HepG2 (cell line): ENCODE results near the gene SLC16A3. TPM values are rescaled to one million over a fixed set of nuclear protein-coding genes. Genes with fewer than 3 reads are reported as not detected.

Experiments
- ADNP ChIP-seq: sonication (generic); formaldehyde crosslinking; IDR thresholded peaks from 2 replicates; pipeline ENCODE4 v1.4.0; 2020; ENCODE audit warnings: missing genetic modification reagents
- ARHGAP35 ChIP-seq: sonication (generic); formaldehyde crosslinking; IDR thresholded peaks from 2 replicates; pipeline ENCODE4 v1.9.0; 2022; ENCODE audit warnings: mild to moderate bottlenecking, inconsistent platforms, moderate library complexity, missing genetic modification reagents, borderline replicate concordance
- ATF7-NPFF ChIP-seq: sonication (generic); formaldehyde crosslinking; IDR thresholded peaks from 2 replicates; pipeline ENCODE4 v1.8.1; 2023; ENCODE audit warnings: mild to moderate bottlenecking, low read depth, missing genetic modification reagents, moderate library complexity
- EP300 ChIP-seq, 3 experiments: sonication (generic) in 1 of 3; formaldehyde crosslinking in 1 of 3; IDR thresholded peaks; 2 replicates each; pipeline versions ENCODE4 v1.5.1 to v1.6.1; 2011 to 2020; ENCODE audit warnings: low read depth in 2 of 3, low read length in 2 of 3, borderline replicate concordance in 1 of 3, improper control_type of control experiment in 1 of 3, mild to moderate bottlenecking in 1 of 3, missing genetic modification reagents in 1 of 3, moderate library complexity in 1 of 3
- GABPB1 ChIP-seq: IDR thresholded peaks from 2 replicates; pipeline ENCODE4 v1.6.1; 2016; ENCODE audit warnings: mild to moderate bottlenecking, missing genetic modification reagents, moderate library complexity, missing compliant biosample characterization
- NFIC ChIP-seq: IDR thresholded peaks from 2 replicates; pipeline ENCODE4 v1.6.1; 2012; ENCODE audit warnings: mild to moderate bottlenecking, low read length, inconsistent platforms
- NRL ChIP-seq: sonication (generic); formaldehyde crosslinking; IDR thresholded peaks from 2 replicates; pipeline ENCODE4 v1.5.0; 2020; ENCODE audit warnings: missing genetic modification reagents, mild to moderate bottlenecking, moderate library complexity, borderline replicate concordance
- ZBTB14 ChIP-seq: sonication (generic); formaldehyde crosslinking; IDR thresholded peaks from 2 replicates; pipeline ENCODE4 v1.4.0; 2020; ENCODE audit warnings: missing genetic modification reagents
- ZBTB7A ChIP-seq: sonication (generic); formaldehyde crosslinking; IDR thresholded peaks from 2 replicates; pipeline ENCODE4 v1.8.0; 2022; ENCODE audit warnings: mild to moderate bottlenecking, missing genetic modification reagents
- ZBTB7B ChIP-seq: sonication (generic); formaldehyde crosslinking; IDR thresholded peaks from 2 replicates; pipeline ENCODE4 v1.4.0; 2020; ENCODE audit warnings: missing genetic modification reagents
- ZNF276 ChIP-seq: sonication (generic); formaldehyde crosslinking; IDR thresholded peaks from 2 replicates; pipeline ENCODE4 v1.4.0; 2020; ENCODE audit warnings: mild to moderate bottlenecking, low read depth, missing genetic modification reagents
- ZNF547 ChIP-seq: sonication (generic); formaldehyde crosslinking; IDR thresholded peaks from 2 replicates; pipeline ENCODE4 v1.5.1; 2020; ENCODE audit warnings: mild to moderate bottlenecking, missing genetic modification reagents
- ZNF563 ChIP-seq: sonication (generic); formaldehyde crosslinking; IDR thresholded peaks from 2 replicates; pipeline ENCODE4 v1.8.0; 2022; ENCODE audit warnings: mild to moderate bottlenecking, moderate library complexity, missing genetic modification reagents
- ZNF644 ChIP-seq: IDR thresholded peaks from 2 replicates; pipeline ENCODE4 v1.6.1; 2016; ENCODE audit warnings: low read depth
- ZNF777 ChIP-seq: sonication (generic); formaldehyde crosslinking; IDR thresholded peaks from 2 replicates; pipeline ENCODE4 v1.4.0; 2020; ENCODE audit warnings: missing genetic modification reagents
- ZNF792 ChIP-seq: IDR thresholded peaks from 2 replicates; pipeline ENCODE4 v1.6.1; 2016
- polyA plus RNA-seq, 8 experiments: library from polyadenylated mRNA; depleted of rRNA in 3 of 8; stranded (reverse) in 7 of 8; unstranded in 1 of 8; fragments of >200 nt; fragmentation: Illumina TruSeq in 4 of 8; extraction: Trizol in 4 of 8; gene quantifications; 2 replicates each; pipeline versions ENCODE4 v1.2.1 to v1.2.3, GENCODE V29; 2011 to 2016; ENCODE audit warnings: low read depth in 4 of 8, missing spikeins in 1 of 8, mixed read lengths in 1 of 8; ENCODE audit not compliant: insufficient read depth in 1 of 8
- total RNA-seq, 5 experiments: library from RNA; depleted of rRNA; stranded (reverse); fragments of >200 nt; fragmentation: Illumina TruSeq; extraction: Trizol; gene quantifications; 2 replicates each; pipeline ENCODE4 v1.2.3, GENCODE V29; 2016; ENCODE audit warnings: low read depth in 1 of 5
- TF ChIP-seq, protein P1 (sequence below): sonication (generic); formaldehyde crosslinking; IDR thresholded peaks from 2 replicates; pipeline ENCODE4 v1.4.0; 2020; ENCODE audit warnings: missing genetic modification reagents, borderline replicate concordance
- TF ChIP-seq, protein P2 (sequence below): sonication (generic); formaldehyde crosslinking; IDR thresholded peaks from 2 replicates; pipeline ENCODE4 v1.5.0; 2020; ENCODE audit warnings: mild to moderate bottlenecking, missing genetic modification reagents, borderline replicate concordance
- TF ChIP-seq, protein P3 (sequence below): sonication (generic); formaldehyde crosslinking; IDR thresholded peaks from 2 replicates; pipeline ENCODE4 v1.4.0; 2020; ENCODE audit warnings: missing genetic modification reagents

SLC16A3 gene
- total and polyA plus RNA-seq, 2 of the 13 experiments (the other 11 are each of a cell fraction or from before 2014, with no cell fraction given): 242 to 349 TPM

DNA sequence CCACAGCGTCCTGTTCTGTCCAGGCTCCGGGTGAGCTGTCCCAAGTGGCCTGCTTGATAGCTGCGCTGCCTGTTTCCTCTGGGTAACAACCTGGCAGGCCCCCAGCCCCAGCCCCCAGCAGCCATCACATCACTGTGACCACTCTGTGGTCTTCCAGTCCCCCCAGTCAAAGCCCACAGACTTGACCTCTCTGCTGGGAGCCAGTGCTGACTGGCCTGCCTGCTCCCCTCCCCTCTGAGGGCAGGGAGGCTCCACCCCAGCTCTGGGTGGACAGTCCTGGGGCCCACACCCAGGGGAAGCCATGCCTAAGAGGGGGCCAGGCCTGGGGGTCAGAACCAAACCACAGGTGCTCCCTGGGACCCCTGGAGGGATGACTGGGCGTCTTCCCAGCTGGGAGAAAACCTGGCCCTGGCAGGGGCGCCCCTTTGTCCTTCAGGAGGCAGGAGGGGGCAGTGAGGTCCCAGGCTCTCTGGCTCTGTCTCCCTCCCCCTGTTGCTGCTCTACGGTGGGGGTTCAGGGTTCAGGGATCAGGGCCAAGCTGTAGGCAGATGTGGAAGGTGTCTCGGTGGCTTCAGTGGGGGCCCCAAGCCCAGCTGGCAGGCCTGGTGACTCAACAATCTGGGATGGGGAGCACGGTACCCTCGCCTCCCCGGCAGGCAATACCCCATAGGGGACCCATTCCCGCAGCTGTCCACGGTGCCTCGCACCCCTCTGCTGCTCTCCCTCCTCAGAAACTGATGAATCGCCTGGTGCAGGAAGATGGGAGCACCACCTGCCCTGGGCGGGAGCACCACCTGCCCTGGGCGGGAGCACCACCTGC lies 1.8 kb upstream of the SLC16A3 start (continued):
- no peak for TF ChIP-seq ZNF276
- TF ChIP-seq ZNF792 (CRISPR knock-in tag): no peak
- TF ChIP-seq, protein P1, sequence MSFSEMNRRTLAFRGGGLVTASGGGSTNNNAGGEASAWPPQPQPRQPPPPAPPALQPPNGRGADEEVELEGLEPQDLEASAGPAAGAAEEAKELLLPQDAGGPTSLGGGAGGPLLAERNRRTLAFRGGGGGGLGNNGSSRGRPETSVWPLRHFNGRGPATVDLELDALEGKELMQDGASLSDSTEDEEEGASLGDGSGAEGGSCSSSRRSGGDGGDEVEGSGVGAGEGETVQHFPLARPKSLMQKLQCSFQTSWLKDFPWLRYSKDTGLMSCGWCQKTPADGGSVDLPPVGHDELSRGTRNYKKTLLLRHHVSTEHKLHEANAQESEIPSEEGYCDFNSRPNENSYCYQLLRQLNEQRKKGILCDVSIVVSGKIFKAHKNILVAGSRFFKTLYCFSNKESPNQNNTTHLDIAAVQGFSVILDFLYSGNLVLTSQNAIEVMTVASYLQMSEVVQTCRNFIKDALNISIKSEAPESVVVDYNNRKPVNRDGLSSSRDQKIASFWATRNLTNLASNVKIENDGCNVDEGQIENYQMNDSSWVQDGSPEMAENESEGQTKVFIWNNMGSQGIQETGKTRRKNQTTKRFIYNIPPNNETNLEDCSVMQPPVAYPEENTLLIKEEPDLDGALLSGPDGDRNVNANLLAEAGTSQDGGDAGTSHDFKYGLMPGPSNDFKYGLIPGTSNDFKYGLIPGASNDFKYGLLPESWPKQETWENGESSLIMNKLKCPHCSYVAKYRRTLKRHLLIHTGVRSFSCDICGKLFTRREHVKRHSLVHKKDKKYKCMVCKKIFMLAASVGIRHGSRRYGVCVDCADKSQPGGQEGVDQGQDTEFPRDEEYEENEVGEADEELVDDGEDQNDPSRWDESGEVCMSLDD (CRISPR knock-in tag): 0 out of 2 replicates have a peak, but pooled peaks have one; percentile 32
- no peak for TF ChIP-seq ADNP (CRISPR knock-in tag)
- no peak for TF ChIP-seq ZNF644 (CRISPR knock-in tag)
- TF ChIP-seq EP300 (IDR thresholded peaks at IDR 0.05; ENCODE audit: low read depth in 2 of 2, low read length in 2 of 2): no peak
- peak; percentile 32; the same call in 1 of the 2 replicates for TF ChIP-seq EP300 (CRISPR knock-in tag; IDR thresholded peaks at IDR 0.05; ENCODE audit: borderline replicate concordance)
- TF ChIP-seq, protein P2, sequence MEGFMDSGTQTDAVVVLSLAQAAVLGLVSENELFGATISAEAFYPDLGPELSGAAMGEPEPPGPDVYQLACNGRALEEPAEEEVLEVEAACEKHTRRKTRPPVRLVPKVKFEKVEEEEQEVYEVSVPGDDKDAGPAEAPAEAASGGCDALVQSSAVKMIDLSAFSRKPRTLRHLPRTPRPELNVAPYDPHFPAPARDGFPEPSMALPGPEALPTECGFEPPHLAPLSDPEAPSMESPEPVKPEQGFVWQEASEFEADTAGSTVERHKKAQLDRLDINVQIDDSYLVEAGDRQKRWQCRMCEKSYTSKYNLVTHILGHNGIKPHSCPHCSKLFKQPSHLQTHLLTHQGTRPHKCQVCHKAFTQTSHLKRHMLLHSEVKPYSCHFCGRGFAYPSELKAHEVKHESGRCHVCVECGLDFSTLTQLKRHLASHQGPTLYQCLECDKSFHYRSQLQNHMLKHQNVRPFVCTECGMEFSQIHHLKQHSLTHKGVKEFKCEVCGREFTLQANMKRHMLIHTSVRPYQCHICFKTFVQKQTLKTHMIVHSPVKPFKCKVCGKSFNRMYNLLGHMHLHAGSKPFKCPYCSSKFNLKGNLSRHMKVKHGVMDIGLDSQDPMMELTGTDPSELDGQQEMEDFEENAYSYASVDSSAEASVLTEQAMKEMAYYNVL (CRISPR knock-in tag): 0 out of 2 replicates have a peak, but pooled peaks have one; percentile 27
- 0 out of 2 replicates have a peak, but pooled peaks have one; percentile 52 for TF ChIP-seq ATF7-NPFF (CRISPR knock-in tag)
- TF ChIP-seq ZBTB7B (CRISPR knock-in tag): peak; percentile 90
- no peak for TF ChIP-seq NFIC
- TF ChIP-seq, protein P3, sequence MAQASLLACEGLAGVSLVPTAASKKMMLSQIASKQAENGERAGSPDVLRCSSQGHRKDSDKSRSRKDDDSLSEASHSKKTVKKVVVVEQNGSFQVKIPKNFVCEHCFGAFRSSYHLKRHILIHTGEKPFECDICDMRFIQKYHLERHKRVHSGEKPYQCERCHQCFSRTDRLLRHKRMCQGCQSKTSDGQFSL (CRISPR knock-in tag): 0 out of 2 replicates have a peak, but pooled peaks have one; percentile 31
- TF ChIP-seq NRL: no peak
- TF ChIP-seq ZNF547 (CRISPR knock-in tag): no peak
- TF ChIP-seq ZNF563 (CRISPR knock-in tag): peak; percentile 57; the same call in 1 of the 2 replicates
- TF ChIP-seq ZBTB7A (CRISPR knock-in tag): no peak; the same call in 1 of the 2 replicates
- no peak for TF ChIP-seq ZBTB14 (CRISPR knock-in tag)
- TF ChIP-seq ARHGAP35: peak; percentile 30; the same call in 1 of the 2 replicates
- TF ChIP-seq ZNF777 (CRISPR knock-in tag): peak; percentile 52; the same call in 1 of the 2 replicates
- peak; percentile 49; the same call in 1 of the 2 replicates for TF ChIP-seq GABPB1 (CRISPR knock-in tag)
